GM21786 (cell line): ENCODE results near the gene ADH1C.
"Not testable (repeated sequence)": the region's sequence is repeated elsewhere in the genome, so short reads cannot be mapped to it uniquely, and the experiment has no call there.

ENCODE experiments used
- ATAC-seq: cut with Tn5 transposase; IDR thresholded peaks from one replicate; pipeline ENCODE4 v1.9.1; 2021; ENCODE audit not compliant: unreplicated experiment

The ADH1C gene

GRCh38 chr4:99352602-99353537, at the start of gene ADH1C:
Gene ADH1C (minus strand): TSS chr4:99352746. CDS start chr4:99352675, 71 bp downstream.
- ATAC-seq, result no peak

GRCh38 chr4:99400831-99401230, 48.3 kb upstream of the ADH1C start:
- ATAC-seq, result no peak

GRCh38 chr4:99399017-99399416, 46.5 kb upstream of the ADH1C start:
- ATAC-seq, result no peak

- no peak for ATAC-seq
Observed at GRCh38 chr4:99395595-99396364, 43.2 kb upstream of the ADH1C start.

- ATAC-seq, result no peak
Observed at GRCh38 chr4:99394896-99395295, 42.4 kb upstream of the ADH1C start.

GRCh38 chr4:99390055-99390454, 37.5 kb upstream of the ADH1C start:
- ATAC-seq, result no peak

- no peak for ATAC-seq
Observed at GRCh38 chr4:99389606-99390005, 37.1 kb upstream of the ADH1C start.

- no peak for ATAC-seq
Observed at GRCh38 chr4:99383833-99384392, 31.4 kb upstream of the ADH1C start.

- ATAC-seq, result no peak
Observed at GRCh38 chr4:99383399-99383798, 30.9 kb upstream of the ADH1C start.

GRCh38 chr4:99382745-99383360, 30.3 kb upstream of the ADH1C start:
- ATAC-seq, result no peak

- no peak for ATAC-seq
Observed at GRCh38 chr4:99381588-99382175, 29.1 kb upstream of the ADH1C start.

GRCh38 chr4:99379571-99379970, 27.0 kb upstream of the ADH1C start:
- ATAC-seq, result no peak

GRCh38 chr4:99378876-99379275, 26.3 kb upstream of the ADH1C start:
- ATAC-seq, result no peak

- ATAC-seq, result peak; percentile 63
Observed at GRCh38 chr4:99377341-99377740, 24.8 kb upstream of the ADH1C start.

- not testable (repeated sequence) for ATAC-seq
Observed at GRCh38 chr4:99372464-99372863, 19.9 kb upstream of the ADH1C start.

GRCh38 chr4:99367817-99368216, 15.3 kb upstream of the ADH1C start:
- not testable (repeated sequence) for ATAC-seq

- ATAC-seq, result no peak
Observed at GRCh38 chr4:99366491-99366890, 13.9 kb upstream of the ADH1C start.

- no peak for ATAC-seq
Observed at GRCh38 chr4:99362768-99363167, 10.2 kb upstream of the ADH1C start.

- no peak for ATAC-seq
Observed at GRCh38 chr4:99361899-99362275, 9.3 kb upstream of the ADH1C start.

- no peak for ATAC-seq
Observed at GRCh38 chr4:99361268-99361898, 8.8 kb upstream of the ADH1C start.
